ENCODE results near the gene RPGR.

The RPGR gene

GRCh38 chrX:38320819-38321218 lies 6.5 kb downstream of the RPGR start:
- no peak for DNase-seq (ENCODE audit: low read depth in 2 of 2)

GRCh38 chrX:38318606-38319005 lies 8.7 kb downstream of the RPGR start:
- DNase-seq (ENCODE audit: low read depth in 2 of 2) = no peak

GRCh38 chrX:38318196-38318595 lies 9.1 kb downstream of the RPGR start:
- no peak for DNase-seq (ENCODE audit: low read depth in 2 of 2)

GRCh38 chrX:38315186-38315585 lies 12.1 kb downstream of the RPGR start:
- DNase-seq (ENCODE audit: low read depth in 2 of 2) = no peak

- no peak for DNase-seq (ENCODE audit: low read depth in 2 of 2)
Measured at GRCh38 chrX:38313190-38313589, 14.1 kb downstream of the RPGR start.

GRCh38 chrX:38312436-38312835 lies 14.9 kb downstream of the RPGR start:
- DNase-seq (ENCODE audit: low read depth in 2 of 2) = no peak

- no peak for DNase-seq (ENCODE audit: low read depth in 2 of 2)
Measured at GRCh38 chrX:38311743-38312142, 15.6 kb downstream of the RPGR start.

- DNase-seq (ENCODE audit: low read depth in 2 of 2) = no peak
Measured at GRCh38 chrX:38305971-38306370, 21.3 kb downstream of the RPGR start.

GRCh38 chrX:38304010-38304409 lies 23.3 kb downstream of the RPGR start:
- DNase-seq (ENCODE audit: low read depth in 2 of 2) = no peak

GRCh38 chrX:38293741-38294140 lies 33.6 kb downstream of the RPGR start:
- no peak for DNase-seq (ENCODE audit: low read depth in 2 of 2)

GRCh38 chrX:38287674-38288073 lies 39.6 kb downstream of the RPGR start:
- no peak for DNase-seq (ENCODE audit: low read depth in 2 of 2)

- no peak for DNase-seq (ENCODE audit: low read depth in 2 of 2)
Measured at GRCh38 chrX:38285649-38286048, 41.7 kb downstream of the RPGR start.

- no peak for DNase-seq (ENCODE audit: low read depth in 2 of 2)
Measured at GRCh38 chrX:38282049-38282448, 45.3 kb downstream of the RPGR start.

- DNase-seq (ENCODE audit: low read depth in 2 of 2) = no peak
Measured at GRCh38 chrX:38279188-38279587, 48.1 kb downstream of the RPGR start.

GRCh38 chrX:38278682-38279081 lies 48.6 kb downstream of the RPGR start:
- no peak for DNase-seq (ENCODE audit: low read depth in 2 of 2)

GRCh38 chrX:38277802-38278201 lies 49.5 kb downstream of the RPGR start:
- no peak for DNase-seq (ENCODE audit: low read depth in 2 of 2)

- DNase-seq (ENCODE audit: low read depth in 2 of 2) = no peak
Measured at GRCh38 chrX:38277136-38277535, 50.2 kb downstream of the RPGR start.

- DNase-seq (ENCODE audit: low read depth in 2 of 2) = no peak
Measured at GRCh38 chrX:38276089-38276488, 51.2 kb downstream of the RPGR start.

GRCh38 chrX:38275615-38276014 lies 51.7 kb downstream of the RPGR start:
- DNase-seq (ENCODE audit: low read depth in 2 of 2) = no peak

GRCh38 chrX:38273453-38273852 lies 53.9 kb downstream of the RPGR start:
- DNase-seq (ENCODE audit: low read depth in 2 of 2) = no peak

- no peak for DNase-seq (ENCODE audit: low read depth in 2 of 2)
Measured at GRCh38 chrX:38271154-38271716, 56.1 kb downstream of the RPGR start.

GRCh38 chrX:38268011-38268410 lies 59.3 kb downstream of the RPGR start:
- no peak for DNase-seq (ENCODE audit: low read depth in 2 of 2)

- DNase-seq (ENCODE audit: low read depth in 2 of 2) = no peak
Measured at GRCh38 chrX:38262715-38263620, 64.3 kb downstream of the RPGR start.

Measured in stimulated activated CD8-positive, alpha-beta memory T cell treated with anti-CD3 and anti-CD28 coated beads, Interleukin-7, amount 100 ng/mL, for 1 hour (primary cell).